K562 (cell line): ENCODE results near the gene YES1. TPM values are rescaled to one million over a fixed set of nuclear protein-coding genes. Genes with fewer than 3 reads are reported as not detected.

Experiments
- ARID2 ChIP-seq: fragments of 450-650 bp; IDR thresholded peaks from 2 replicates; pipeline ENCODE4 v1.6.1; 2017; ENCODE audit warnings: antibody characterized with exemption, mild to moderate bottlenecking
- HMG20B ChIP-seq: fragments of 250-450 bp; sonication (Bioruptor Pico); IDR thresholded peaks from 2 replicates; pipeline ENCODE4 v1.5.0; 2021; ENCODE audit warnings: mild to moderate bottlenecking
- NR2F6 ChIP-seq: fragments of 450-650 bp; formaldehyde crosslinking; IDR thresholded peaks from 2 replicates; pipeline ENCODE4 v1.4.0; 2020; ENCODE audit warnings: mild to moderate bottlenecking
- POLR2AphosphoS5 ChIP-seq: IDR thresholded peaks from 2 replicates; pipeline ENCODE4 v1.6.1; 2011; ENCODE audit warnings: mild to moderate bottlenecking, low read depth, low read length, moderate library complexity; ENCODE audit not compliant: control insufficient read depth, insufficient read depth
- RCOR1 ChIP-seq, 2 experiments: IDR thresholded peaks; 2 replicates each; pipeline ENCODE4 v1.6.1; 2012; ENCODE audit warnings: low read depth in 2 of 2, low read length in 2 of 2, borderline replicate concordance in 1 of 2, improper control_type of control experiment in 1 of 2
- RFX7 ChIP-seq: fragments of 250-450 bp; sonication (Bioruptor Pico); IDR thresholded peaks from 2 replicates; pipeline ENCODE4 v1.5.1; 2021; ENCODE audit warnings: mild to moderate bottlenecking
- TAL1 ChIP-seq: fragments of 450-650 bp; IDR thresholded peaks from 2 replicates; pipeline ENCODE4 v1.6.1; 2016; ENCODE audit warnings: mild to moderate bottlenecking
- TCF3 ChIP-seq: sonication (generic); formaldehyde crosslinking; IDR thresholded peaks from 2 replicates; pipeline ENCODE4 v1.4.0; 2020; ENCODE audit warnings: mild to moderate bottlenecking, missing genetic modification reagents
- ZNF780A ChIP-seq: fragments of 250-450 bp; sonication (Bioruptor Pico); IDR thresholded peaks from 2 replicates; pipeline ENCODE4 v1.5.0; 2021; ENCODE audit warnings: mild to moderate bottlenecking
- polyA plus RNA-seq, 8 experiments: library from polyadenylated mRNA; depleted of rRNA in 4 of 8; stranded (reverse) in 5 of 8; unstranded in 3 of 8; fragments of >200 nt; fragmentation: Nextera tagmentation in 2 of 8; fragmentation: Illumina TruSeq in 1 of 8; extraction: Ambion mirVana in 2 of 8; extraction: Trizol in 1 of 8; gene quantifications; 2 replicates each; pipeline versions ENCODE4 v1.2.1 to v1.2.3, GENCODE V29; 2011 to 2014; ENCODE audit warnings: inconsistent platforms in 1 of 8, missing spikeins in 1 of 8
- total RNA-seq, 7 experiments: library from RNA; depleted of rRNA in 6 of 7; stranded (reverse); fragments of >200 nt in 6 of 7; fragmentation: Illumina TruSeq in 2 of 7; extraction: Trizol in 2 of 7; gene quantifications; 2 replicates each; pipeline versions ENCODE4 v1.2.1 to v1.2.3, GENCODE V29; 2011 to 2021; ENCODE audit warnings: low replicate concordance in 1 of 7
- TF ChIP-seq, protein P1 (sequence below), 2 experiments: fragments of 450-650 bp; conservative IDR thresholded peaks; 2 replicates each; pipeline ENCODE4 v1.6.1; 2017; ENCODE audit warnings: mild to moderate bottlenecking in 2 of 2, moderate library complexity in 2 of 2
- TF ChIP-seq, protein P2 (sequence below): fragments of 450-650 bp; IDR thresholded peaks from 2 replicates; pipeline ENCODE4 v1.6.1; 2017; ENCODE audit warnings: mild to moderate bottlenecking, moderate library complexity
- TF ChIP-seq, protein P3 (sequence below): fragments of 150-350 bp; conservative IDR thresholded peaks from 2 replicates; pipeline ENCODE4 v1.6.1; 2014; ENCODE audit warnings: low read length
- TF ChIP-seq, protein P4 (sequence below): conservative IDR thresholded peaks from 2 replicates; pipeline ENCODE4 v1.6.1; 2011; ENCODE audit warnings: low read depth, mild to moderate bottlenecking, low read length; ENCODE audit not compliant: control insufficient read depth
- TF ChIP-seq, protein P5 (sequence below): sonication (generic); IDR thresholded peaks from 2 replicates; pipeline ENCODE4 v1.6.1; 2016
- TF ChIP-seq, protein P6 (sequence below): fragments of 200-800 bp; sonication (Bioruptor generic); IDR thresholded peaks from 2 replicates; pipeline ENCODE4 v1.6.1; 2017; ENCODE audit warnings: missing genetic modification characterization, missing compliant biosample characterization

YES1 gene
- total and polyA plus RNA-seq, 9 of the 15 experiments (the other 6 are each of a cell fraction or from before 2014, with no cell fraction given), result 37.2 to 115 (median 77.7) TPM

DNA sequence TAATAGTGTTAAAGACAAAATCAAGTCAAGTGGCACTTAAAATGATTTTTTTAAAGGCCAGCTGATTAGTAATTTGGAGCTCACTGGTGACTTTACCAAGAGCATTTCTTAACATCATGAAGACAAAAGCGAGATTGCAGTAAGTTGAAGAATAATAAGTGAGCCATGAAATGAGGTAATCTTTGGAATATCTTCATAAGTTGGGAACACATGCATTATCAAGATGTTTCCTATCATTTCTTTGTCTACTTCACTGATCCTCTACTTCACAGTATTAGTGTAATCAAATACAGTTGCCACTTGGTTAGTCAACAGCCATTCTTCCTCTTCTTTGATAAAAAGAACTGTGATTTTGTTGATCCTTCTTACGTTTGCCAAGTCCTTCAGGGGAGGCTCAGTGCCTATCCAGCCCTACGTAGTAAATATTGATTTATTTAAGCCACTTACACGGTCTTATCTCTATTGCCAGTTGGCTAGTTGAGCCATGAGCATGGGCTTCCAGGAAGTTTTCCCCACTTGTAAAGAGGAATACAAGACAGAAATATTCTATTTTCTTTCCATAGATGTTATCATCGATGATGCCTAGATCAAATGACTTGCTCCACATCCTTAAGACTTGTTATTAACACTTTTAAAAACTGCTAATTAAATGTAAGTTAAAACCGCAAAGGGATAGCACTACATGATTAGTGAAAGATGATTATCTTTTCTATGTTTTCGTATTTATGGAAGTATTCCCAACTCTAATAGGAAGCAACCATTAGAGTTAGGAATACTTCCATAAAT is 46.1 kb downstream of the YES1 start (continued):
- TF ChIP-seq TAL1 (peak; percentile 33; the same call in 1 of the 2 replicates), RCOR1 (IDR thresholded peaks at IDR 0.05; ENCODE audit: borderline replicate concordance in 1 of 2, low read depth in 2 of 2, low read length in 2 of 2) (peak in 1 of 2 experiments; percentile 65; a peak in 1 of 4 replicates), POLR2AphosphoS5 (peak; percentile 46; the same call in 1 of the 2 replicates), TCF3 (peak; percentile 62), ARID2 (no peak), HMG20B (CRISPR knock-in tag) (no peak), RFX7 (CRISPR knock-in tag) (no peak), ZNF780A (CRISPR knock-in tag) (no peak), NR2F6 (no peak)
- TF ChIP-seq, protein P1, sequence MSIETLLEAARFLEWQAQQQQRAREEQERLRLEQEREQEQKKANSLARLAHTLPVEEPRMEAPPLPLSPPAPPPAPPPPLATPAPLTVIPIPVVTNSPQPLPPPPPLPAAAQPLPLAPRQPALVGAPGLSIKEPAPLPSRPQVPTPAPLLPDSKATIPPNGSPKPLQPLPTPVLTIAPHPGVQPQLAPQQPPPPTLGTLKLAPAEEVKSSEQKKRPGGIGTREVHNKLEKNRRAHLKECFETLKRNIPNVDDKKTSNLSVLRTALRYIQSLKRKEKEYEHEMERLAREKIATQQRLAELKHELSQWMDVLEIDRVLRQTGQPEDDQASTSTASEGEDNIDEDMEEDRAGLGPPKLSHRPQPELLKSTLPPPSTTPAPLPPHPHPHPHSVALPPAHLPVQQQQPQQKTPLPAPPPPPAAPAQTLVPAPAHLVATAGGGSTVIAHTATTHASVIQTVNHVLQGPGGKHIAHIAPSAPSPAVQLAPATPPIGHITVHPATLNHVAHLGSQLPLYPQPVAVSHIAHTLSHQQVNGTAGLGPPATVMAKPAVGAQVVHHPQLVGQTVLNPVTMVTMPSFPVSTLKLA (conservative IDR thresholded peaks at IDR 0.05), result no peak
- TF ChIP-seq, protein P2, sequence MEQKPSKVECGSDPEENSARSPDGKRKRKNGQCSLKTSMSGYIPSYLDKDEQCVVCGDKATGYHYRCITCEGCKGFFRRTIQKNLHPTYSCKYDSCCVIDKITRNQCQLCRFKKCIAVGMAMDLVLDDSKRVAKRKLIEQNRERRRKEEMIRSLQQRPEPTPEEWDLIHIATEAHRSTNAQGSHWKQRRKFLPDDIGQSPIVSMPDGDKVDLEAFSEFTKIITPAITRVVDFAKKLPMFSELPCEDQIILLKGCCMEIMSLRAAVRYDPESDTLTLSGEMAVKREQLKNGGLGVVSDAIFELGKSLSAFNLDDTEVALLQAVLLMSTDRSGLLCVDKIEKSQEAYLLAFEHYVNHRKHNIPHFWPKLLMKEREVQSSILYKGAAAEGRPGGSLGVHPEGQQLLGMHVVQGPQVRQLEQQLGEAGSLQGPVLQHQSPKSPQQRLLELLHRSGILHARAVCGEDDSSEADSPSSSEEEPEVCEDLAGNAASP, result no peak
- TF ChIP-seq, protein P3, sequence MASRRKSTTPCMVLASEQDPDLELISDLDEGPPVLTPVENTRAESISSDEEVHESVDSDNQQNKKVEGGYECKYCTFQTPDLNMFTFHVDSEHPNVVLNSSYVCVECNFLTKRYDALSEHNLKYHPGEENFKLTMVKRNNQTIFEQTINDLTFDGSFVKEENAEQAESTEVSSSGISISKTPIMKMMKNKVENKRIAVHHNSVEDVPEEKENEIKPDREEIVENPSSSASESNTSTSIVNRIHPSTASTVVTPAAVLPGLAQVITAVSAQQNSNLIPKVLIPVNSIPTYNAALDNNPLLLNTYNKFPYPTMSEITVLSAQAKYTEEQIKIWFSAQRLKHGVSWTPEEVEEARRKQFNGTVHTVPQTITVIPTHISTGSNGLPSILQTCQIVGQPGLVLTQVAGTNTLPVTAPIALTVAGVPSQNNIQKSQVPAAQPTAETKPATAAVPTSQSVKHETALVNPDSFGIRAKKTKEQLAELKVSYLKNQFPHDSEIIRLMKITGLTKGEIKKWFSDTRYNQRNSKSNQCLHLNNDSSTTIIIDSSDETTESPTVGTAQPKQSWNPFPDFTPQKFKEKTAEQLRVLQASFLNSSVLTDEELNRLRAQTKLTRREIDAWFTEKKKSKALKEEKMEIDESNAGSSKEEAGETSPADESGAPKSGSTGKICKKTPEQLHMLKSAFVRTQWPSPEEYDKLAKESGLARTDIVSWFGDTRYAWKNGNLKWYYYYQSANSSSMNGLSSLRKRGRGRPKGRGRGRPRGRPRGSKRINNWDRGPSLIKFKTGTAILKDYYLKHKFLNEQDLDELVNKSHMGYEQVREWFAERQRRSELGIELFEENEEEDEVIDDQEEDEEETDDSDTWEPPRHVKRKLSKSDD, result no peak
- TF ChIP-seq, protein P4, sequence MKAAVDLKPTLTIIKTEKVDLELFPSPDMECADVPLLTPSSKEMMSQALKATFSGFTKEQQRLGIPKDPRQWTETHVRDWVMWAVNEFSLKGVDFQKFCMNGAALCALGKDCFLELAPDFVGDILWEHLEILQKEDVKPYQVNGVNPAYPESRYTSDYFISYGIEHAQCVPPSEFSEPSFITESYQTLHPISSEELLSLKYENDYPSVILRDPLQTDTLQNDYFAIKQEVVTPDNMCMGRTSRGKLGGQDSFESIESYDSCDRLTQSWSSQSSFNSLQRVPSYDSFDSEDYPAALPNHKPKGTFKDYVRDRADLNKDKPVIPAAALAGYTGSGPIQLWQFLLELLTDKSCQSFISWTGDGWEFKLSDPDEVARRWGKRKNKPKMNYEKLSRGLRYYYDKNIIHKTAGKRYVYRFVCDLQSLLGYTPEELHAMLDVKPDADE, result no peak
- TF ChIP-seq, protein P5, sequence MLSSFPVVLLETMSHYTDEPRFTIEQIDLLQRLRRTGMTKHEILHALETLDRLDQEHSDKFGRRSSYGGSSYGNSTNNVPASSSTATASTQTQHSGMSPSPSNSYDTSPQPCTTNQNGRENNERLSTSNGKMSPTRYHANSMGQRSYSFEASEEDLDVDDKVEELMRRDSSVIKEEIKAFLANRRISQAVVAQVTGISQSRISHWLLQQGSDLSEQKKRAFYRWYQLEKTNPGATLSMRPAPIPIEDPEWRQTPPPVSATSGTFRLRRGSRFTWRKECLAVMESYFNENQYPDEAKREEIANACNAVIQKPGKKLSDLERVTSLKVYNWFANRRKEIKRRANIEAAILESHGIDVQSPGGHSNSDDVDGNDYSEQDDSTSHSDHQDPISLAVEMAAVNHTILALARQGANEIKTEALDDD, result peak; percentile 46; the same call in 1 of the 2 replicates
- TF ChIP-seq, protein P6, sequence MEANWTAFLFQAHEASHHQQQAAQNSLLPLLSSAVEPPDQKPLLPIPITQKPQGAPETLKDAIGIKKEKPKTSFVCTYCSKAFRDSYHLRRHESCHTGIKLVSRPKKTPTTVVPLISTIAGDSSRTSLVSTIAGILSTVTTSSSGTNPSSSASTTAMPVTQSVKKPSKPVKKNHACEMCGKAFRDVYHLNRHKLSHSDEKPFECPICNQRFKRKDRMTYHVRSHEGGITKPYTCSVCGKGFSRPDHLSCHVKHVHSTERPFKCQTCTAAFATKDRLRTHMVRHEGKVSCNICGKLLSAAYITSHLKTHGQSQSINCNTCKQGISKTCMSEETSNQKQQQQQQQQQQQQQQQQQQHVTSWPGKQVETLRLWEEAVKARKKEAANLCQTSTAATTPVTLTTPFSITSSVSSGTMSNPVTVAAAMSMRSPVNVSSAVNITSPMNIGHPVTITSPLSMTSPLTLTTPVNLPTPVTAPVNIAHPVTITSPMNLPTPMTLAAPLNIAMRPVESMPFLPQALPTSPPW (CRISPR knock-in tag), result no peak
